ENCODE measurements around the gene GABRB3. TPM values are rescaled to one million over a fixed set of nuclear protein-coding genes. Genes with fewer than 3 reads are reported as not detected.
"Not testable (repeated sequence)": the region's sequence is repeated elsewhere in the genome, so short reads cannot be mapped to it uniquely, and the experiment has no call there.

The GABRB3 gene
- polyA plus RNA-seq, 3 donors, result 5.7 to 7.8 (median 7.0) TPM

DNA sequence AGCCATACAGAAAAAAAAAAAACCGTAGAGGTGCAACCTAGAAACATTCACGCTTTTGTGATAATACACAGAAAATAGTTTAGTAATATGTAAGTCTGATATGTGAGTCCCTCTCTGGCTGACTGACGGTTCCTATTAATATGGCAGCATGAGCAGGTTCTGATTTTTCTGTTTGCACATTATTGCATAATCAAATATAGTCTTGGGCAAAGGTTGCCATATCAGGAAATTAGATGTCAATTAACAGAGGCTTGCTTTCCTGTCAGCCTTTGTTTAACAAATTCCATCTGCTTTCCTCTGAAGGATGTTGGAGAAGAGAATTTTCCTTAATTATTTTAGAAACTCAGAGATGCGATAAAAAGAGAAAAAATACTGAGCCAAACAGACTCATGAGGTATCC is 14.8 kb downstream of the GABRB3 start:
- no peak for DNase-seq (ENCODE audit: extremely low read depth in 1 of 11, low read depth in 9 of 11, low spot score in 4 of 11)

DNA sequence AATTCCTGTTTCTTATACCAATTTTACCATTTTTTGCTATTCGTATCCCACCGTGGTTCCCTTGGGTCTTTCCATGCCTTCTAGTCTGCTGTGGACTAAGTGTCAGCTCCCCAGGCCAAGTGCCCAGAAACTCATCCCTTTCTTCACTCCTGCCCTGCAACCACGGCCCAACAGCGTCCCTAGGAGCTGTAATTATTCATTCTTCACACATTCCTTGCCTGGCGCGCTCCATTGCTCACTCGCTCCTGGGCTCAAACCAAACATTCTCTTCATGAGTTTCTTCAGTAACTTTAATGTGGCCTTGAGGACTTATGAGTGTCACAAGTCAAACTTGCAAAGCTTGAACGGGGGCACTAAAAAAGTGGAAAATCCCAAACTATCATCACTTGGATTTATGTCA is 15.7 kb downstream of the GABRB3 start:
- no peak for DNase-seq (ENCODE audit: extremely low read depth in 1 of 11, low read depth in 9 of 11, low spot score in 4 of 11)

DNA sequence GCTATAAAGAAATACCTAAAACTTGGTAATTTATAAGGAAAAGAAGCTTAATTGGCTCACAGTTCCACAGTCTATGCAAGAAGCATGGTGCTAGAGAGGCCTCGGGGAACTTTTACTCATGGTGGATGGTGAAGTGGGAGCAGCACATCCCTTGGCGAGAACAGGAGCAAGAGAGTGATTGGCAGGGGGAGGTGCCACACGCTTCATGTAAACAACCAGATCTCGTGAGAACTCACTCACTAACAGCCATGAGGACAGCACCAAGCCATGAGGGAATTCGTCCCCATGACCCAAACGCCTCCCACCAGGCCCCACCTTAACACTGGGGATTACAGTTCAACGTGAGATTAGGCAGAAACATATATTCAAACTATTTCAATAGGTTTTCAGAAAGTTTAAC is 28.0 kb downstream of the GABRB3 start:
- DNase-seq (ENCODE audit: extremely low read depth in 1 of 11, low read depth in 9 of 11, low spot score in 4 of 11), result no peak

DNA sequence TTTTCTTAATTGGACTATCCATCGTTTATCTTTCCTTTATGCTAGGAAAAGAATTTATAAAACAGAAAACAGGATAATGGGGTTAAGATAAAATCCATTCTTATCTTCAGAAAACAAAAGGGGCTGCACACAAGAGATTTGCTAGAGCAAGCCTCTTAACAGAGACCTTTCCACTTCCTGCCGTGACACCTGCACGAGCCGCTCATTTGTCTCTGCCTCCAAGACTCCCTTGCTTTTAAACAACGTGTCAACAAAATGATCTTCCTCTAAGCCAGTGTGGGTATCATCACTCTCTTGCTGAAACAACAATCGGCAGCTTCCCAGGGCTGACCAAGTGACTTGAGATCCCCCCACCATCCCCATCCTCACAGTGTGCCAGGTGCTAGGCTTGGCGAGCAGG is 33.1 kb downstream of the GABRB3 start:
- DNase-seq (ENCODE audit: extremely low read depth in 1 of 11, low read depth in 9 of 11, low spot score in 4 of 11), result no peak

DNA sequence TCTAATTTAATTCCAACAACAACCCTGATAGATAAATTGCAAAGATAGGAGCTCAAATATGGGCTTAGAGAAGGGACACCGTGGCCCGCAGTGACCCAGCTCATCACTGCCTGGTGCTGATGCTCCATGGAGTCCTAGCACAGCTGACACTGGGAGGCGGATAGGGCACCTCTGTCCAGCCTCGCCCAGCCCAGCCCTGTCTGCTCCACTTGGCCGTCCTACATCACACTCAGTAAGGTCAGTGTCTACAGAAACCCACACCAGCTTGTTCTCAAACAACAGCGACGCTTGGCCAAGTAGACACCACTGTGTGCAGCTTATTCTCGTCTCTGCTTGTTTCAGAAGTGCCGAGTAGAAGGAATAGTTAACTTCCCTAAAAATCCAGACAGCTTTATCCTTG is 33.9 kb downstream of the GABRB3 start:
- no peak for DNase-seq (ENCODE audit: extremely low read depth in 1 of 11, low read depth in 9 of 11, low spot score in 4 of 11)

DNA sequence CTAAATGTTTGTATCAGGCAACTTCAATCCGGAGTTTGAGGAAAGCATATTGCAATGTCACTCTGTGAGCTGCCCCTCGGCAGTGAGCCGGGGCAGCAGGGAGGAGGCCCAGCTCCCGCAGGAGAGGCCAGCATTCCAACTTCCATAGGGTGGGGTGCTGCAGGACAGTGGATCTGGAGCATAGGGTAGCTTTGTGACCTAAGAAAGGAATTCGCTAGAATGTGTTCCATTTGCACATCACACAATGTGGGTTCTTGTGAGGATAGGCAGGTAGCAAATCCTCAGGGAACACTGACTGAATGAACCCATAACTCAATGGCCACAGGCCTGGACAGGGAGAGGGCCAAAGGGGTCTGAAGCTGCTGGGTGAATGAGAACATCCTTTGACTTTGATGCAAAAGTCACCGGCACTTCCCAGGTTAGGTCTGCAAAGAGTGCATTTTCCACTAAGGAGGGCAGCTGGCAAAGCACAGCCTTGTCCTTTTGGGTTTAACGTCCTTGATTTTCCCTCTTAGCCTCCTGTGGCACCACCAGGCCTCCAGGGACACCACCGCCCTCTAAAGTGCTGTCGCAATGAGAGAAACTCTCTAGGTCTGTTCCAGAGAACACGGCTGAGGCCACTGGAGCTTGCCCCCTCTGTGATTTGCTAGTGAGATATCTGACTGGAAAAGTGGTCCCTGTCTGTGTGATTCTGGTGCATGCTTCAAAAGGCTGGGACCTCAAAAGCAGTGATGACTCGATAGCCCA is 36.2 kb downstream of the GABRB3 start:
- DNase-seq (ENCODE audit: extremely low read depth in 1 of 11, low read depth in 9 of 11, low spot score in 4 of 11), result no peak

DNA sequence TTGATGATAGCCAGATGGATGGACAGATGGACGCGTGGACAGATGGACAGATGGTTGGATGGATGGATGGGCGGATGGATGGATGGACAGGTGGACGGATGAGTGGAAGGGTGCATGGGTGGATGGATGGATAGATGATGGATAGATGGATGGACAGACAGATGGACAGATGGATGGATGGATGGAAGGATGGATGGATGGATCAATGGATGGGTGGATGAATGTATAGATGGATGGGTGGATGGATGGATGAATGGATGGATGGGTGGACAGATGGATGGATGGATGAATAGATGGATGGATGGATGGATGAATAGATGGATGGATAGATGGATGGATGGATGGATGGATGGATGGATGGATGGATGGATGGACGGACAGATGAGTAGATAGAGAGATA is 40.9 kb downstream of the GABRB3 start:
- no peak for DNase-seq (ENCODE audit: extremely low read depth in 1 of 11, low read depth in 9 of 11, low spot score in 4 of 11)

DNA sequence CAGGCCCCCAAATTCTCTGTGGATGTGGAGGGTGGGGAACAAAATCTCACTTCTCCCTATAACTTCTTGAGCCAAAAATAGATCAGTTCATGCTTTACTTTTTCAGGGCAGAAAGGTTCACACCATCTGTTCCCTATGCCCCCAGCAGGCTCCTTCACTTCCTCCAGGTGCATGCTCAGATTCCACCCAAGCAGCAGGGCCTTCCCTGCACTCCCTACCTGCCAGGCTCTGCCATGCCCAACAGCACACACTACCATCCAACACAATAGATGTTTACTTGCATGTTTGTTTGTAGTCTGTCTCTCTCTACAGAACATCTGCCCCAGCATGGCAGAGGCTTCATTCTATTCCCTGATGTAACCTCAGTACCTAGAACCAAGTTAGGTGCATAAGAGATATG is 43.3 kb downstream of the GABRB3 start:
- DNase-seq (ENCODE audit: extremely low read depth in 1 of 11, low read depth in 9 of 11, low spot score in 4 of 11), result no peak

DNA sequence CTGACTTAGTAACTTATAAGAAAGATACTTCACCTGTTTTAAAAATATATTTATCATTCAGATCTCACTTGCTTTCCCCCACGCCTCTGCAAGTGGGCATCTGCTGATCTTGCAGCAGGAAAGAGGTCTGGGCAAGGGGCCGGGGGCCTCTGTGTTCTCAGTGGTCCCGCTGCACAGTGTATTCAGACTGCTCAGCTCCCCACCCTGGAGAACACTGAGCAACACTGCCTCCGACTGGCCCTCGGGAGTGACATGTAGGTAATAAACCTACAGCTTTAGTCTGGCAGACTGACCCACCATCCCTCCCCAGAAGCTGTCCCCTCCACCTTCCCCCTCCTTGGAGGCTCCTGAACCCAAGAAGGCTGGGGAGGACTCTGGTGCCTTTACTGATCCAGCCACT is 43.8 kb downstream of the GABRB3 start:
- DNase-seq (ENCODE audit: extremely low read depth in 1 of 11, low read depth in 9 of 11, low spot score in 4 of 11), result no peak

DNA sequence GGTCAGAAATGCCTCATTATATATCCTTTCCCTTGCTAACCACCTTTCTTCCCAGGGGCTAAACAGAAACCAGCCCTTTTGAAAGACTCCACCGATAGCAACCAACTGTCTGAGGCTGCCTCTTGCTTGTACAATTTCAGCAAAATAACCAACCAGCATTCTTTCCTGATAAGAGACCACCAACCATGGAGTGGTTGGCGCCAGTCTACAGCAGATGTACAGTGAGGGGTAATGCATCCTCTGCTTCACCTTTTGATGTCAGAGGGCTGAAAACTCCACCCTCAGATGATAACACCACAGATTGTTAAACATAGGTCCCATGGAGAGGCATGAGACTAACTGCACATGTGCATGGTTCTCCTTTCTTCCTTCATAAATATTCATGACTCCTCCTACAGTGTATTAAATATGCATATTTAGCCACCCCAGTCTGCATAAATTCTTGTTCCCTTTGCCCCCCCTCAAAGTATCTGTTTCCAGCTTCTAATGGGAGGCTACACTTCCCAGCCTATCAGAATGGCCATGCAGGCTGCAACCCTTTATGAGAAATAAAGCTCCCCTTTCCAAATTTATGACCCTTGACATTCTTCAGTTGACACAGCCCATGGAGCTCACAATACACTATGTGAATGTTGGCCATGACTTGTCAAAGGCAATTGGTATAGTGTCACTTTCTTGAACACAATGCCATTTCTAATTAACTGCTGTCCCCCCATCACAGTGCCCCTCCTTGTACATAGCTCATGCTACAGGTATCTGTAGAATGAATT is 48.3 kb downstream of the GABRB3 start:
- DNase-seq (ENCODE audit: extremely low read depth in 1 of 11, low read depth in 9 of 11, low spot score in 4 of 11), result peak in 4 of 11 donors; percentile 6 to 35 (median 20)

DNA sequence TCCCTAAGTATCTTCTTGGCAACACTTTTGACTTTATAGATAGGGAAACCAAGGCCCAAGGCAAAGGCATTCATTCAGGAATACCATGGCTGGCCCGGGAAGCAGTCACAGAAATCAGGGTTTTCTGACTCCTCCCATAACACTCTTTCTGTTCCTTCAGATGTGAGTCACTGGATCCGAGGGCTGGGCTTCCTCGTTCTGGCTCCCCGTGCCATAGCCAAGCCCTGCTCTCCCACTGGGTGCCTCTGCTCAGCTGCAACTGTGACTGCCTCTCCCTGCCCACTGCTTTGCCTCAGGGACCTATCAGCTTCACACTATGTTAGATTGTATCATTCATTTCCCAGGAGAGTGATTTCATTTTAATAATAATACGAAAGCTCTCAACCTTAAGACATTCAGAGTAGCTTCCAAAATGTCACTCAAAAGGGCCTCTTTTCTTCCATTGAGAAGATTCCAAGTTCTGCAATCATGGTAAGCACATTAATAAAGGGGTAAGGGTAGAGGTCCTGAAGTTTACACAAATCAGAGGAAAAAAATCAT is 50.2 kb downstream of the GABRB3 start:
- DNase-seq (ENCODE audit: extremely low read depth in 1 of 11, low read depth in 9 of 11, low spot score in 4 of 11), result no peak

DNA sequence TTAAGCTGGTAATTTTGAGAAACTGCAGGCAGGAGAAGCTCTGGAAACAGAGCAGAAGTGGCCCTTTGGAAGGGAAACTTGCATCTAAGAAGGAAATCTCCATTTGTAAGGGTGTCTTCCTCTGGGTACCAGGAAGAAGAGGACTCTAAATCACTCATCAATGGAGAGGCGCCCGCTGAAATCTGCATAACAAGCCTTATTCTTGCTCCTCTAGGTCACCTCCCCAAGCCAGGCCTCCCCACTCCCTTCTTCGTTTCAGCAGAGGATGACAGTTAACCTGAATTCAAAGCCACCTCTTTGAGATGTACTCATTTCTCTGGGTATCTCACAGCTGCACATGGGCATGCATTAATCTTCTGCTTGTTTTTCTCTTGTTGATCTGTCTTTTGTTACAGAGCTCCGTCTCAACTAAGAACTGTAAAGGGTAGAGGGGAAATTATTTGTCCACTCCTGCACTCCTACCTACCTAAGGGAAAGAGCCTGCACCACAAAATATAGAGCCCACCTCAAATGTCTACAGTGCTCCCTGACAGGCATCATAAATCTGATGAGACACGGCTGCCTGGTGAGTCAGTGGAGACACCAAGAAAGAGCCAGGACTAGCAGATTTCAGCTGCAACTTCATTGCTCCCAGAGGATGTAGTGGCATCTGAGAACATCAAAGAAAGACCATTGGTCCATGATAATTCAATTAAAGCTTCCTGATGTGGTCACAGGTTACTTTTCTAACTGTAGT is 51.5 kb downstream of the GABRB3 start:
- DNase-seq (ENCODE audit: extremely low read depth in 1 of 11, low read depth in 9 of 11, low spot score in 4 of 11), result peak in 4 of 11 donors; percentile 9 to 26 (median 20)

DNA sequence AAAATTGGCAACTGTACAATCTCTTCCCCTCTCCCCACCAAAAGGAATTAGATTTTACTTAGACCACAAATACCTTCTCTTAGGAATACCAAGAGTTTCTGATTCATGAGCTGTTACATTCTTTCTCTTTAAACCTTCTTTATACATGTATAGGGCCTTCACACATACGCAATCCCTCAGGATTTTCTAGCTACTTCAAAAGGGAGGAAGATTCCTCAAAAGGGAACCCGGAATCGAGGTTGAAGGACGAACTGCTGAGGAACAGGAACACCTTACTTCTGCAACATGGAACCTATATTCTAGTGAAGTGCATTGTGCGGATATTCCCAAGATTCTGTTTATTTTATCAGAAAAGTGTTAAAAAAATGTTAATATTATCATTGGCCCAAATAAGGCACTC is 52.3 kb downstream of the GABRB3 start:
- no peak for DNase-seq (ENCODE audit: extremely low read depth in 1 of 11, low read depth in 9 of 11, low spot score in 4 of 11)

DNA sequence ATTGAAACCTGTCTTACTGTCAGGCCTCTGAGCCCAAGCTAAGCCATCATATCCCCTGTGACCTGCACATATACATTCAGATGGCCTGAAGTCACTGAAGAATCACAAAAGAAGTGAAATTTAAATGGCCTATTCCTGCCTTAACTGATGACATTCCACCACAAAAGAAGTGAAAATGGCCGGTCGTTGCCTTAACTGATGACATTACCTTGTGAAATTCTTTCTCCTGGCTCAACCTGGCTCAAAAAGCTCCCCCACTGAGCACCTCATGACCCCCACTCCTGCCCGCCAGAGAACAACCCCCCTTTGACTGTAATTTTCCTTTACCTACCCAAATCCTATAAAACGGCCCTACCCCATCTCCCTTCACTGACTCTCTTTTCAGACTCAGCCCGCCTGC is 53.0 kb downstream of the GABRB3 start:
- not testable (repeated sequence) for DNase-seq (ENCODE audit: extremely low read depth in 1 of 11, low read depth in 9 of 11, low spot score in 4 of 11)

DNA sequence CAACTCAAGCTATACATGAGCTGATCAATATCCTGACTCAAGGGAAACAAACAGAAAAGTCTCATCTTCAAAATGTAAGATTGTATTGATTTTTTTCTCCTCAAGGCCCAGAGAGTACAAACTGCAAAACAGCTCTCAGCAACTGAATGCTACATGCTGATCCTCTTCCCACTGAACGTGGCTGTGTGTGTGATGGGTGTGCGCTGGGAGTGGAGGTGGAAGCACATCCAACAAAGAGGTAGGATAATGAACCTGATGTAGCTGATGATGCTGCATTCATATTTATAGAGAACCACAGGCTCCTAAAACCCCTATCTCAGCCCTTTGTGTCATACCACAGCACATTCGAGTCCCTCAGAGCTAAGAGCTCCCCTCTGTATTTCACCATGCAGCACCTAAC is 56.8 kb downstream of the GABRB3 start:
- DNase-seq (ENCODE audit: extremely low read depth in 1 of 11, low read depth in 9 of 11, low spot score in 4 of 11), result no peak

DNA sequence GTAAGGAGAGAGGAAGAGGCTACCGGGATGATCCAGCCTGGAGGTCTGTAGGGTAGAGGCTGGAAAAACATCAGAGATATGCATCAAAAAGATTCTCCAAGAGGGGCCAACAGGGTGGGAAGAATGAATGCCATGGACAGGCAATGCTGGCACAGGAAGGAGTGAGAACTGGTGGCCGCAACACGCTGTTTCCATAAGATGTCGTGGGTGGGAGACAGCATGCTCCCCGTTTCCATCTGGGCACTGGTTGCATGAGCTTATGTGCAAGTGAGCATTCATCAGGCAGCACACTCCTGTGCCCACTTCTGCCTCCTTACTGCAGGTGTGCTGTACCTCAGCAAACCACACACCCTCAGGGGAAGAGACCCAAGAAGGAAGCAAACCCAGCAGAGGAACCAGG is 59.4 kb downstream of the GABRB3 start:
- no peak for DNase-seq (ENCODE audit: extremely low read depth in 1 of 11, low read depth in 9 of 11, low spot score in 4 of 11)

DNA sequence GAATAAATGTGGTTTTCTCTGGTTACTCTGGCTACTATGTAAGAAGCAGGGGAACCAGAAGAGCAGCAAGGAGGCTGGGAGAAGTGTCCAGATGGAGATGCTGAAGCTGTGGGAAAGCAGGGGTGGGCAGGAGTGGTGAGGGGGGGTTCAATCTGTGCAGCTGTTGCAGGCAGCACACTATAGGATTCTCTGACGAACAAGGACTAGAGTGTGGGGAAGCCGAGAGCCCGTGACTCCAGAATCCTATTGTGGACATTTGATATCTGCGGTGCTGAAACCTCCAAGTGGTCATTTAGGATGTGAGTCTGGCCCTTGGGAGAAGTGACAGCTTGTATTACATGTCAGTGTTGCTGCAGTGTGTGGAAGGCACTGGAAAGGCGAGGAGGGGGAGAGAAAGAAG is 60.5 kb downstream of the GABRB3 start:
- no peak for DNase-seq (ENCODE audit: extremely low read depth in 1 of 11, low read depth in 9 of 11, low spot score in 4 of 11)

DNA sequence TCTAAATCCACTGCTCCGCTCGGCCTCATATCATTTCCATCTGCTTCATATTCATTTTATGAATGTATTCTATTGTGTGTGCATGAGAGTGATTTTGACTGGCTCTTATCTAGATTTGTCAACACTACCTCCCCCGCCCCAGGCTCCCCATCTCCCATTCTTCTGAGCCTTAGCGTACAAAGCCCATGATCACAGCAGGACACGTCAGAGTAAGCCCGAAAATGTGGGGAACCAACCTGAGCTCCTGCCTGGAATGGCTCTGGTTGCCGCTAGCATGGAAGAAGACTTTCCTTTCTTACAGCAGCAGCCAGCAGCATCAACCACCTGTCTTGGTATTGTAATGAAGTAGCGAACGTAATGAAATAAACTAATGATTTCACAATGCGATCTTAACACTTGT is 61.4 kb downstream of the GABRB3 start:
- DNase-seq (ENCODE audit: extremely low read depth in 1 of 11, low read depth in 9 of 11, low spot score in 4 of 11), result no peak

DNA sequence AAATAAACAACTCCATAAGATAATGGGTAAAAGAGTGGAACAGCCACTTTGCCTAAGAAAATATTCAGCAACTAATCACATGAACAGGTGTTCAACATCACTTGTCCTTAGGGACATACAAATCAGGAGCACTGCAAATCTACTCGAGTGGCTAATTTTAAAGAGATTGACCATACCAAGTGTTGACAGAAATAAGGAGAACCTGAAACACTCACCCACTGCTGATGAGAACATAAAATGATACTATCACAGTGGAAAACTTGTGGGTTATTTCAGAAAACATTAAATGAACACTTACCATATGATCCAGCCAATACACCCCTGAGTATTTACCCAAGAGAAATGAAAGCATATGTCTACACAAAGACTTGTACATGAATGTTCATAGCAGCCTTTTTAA is 70.5 kb downstream of the GABRB3 start:
- no peak for DNase-seq (ENCODE audit: extremely low read depth in 1 of 11, low read depth in 9 of 11, low spot score in 4 of 11)

DNA sequence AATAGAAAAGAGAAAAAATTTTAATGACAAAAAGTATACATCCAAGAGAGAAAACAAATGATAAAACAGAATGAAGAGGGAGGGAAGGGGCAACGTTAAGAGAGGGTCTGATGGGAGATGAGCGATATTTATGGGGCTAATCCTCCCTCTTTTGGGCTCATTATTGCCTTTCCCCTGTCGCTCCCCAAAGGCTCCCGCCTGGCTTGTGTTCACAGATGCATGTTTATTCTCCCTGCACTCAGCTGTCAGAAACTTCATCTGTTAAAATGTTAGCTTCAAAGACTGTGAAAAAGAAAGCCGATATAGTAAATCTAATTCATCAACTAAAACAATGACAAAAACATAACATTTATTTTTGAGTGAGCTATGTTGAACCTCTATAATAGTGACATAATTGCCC is 74.3 kb downstream of the GABRB3 start:
- no peak for DNase-seq (ENCODE audit: extremely low read depth in 1 of 11, low read depth in 9 of 11, low spot score in 4 of 11)

Measured in renal cortex interstitium (tissue), 11 donors.